Adrenal gland (tissue), 5 donors: ENCODE data around the gene LCAT.

Experiments used
- POLR2A ChIP-seq, 2 donors: fragments of 450-650 bp; IDR thresholded peaks; one replicate each; pipeline ENCODE4 v1.6.1; 2017; ENCODE audit warnings: antibody characterized with exemption in 2 of 2, mild to moderate bottlenecking in 2 of 2, moderate library complexity in 1 of 2
- TF ChIP-seq, protein P1 (sequence below), 6 experiments: fragments of 450-650 bp in 4 of 6; fragments of 200-600 bp in 2 of 6; sonication (generic) in 1 of 6; IDR thresholded peaks; 1 replicate in 5 of 6; 2 replicates in 1 of 6; pipeline versions ENCODE4 v1.5.1 to v1.8.0; 2016 to 2021; ENCODE audit warnings: antibody characterized with exemption in 6 of 6, mild to moderate bottlenecking in 2 of 6, moderate library complexity in 1 of 6
- donor health status: DM: no; HTN: no; CAD: no.

DNA sequence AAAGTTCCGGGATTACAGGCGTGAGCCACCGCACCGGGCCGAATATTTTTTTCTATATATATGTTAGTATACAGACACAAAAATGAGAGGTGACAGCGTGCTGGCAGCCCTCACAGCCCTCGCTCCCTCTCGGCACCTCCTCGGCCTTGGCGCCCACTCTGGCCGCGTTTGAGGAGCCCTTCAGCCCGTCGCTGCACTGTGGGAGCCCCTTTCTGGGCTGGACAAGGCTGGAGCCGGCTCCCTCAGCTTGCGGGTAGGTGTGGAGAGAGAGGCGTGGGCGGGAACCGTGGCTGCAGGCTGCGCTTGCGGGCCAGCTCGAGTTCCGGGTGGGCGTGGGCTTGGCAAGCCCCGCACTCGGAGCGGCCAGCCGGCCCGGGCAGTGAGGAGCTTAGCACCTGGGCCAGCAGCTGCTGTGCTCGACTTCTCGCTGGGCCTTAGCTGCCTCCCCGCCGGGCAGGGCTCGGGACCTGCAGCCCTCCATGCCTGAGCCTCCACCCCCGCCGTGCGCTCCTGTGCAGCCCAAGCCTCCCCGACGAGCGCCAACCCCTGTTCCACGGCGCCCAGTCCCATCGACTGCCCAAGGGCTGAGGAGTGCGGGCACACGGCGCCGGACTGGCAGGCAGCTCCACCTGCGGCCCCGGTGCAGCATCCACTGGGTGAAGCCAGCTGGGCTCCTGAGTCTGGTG is 38.2 kb upstream of the LCAT start:
- TF ChIP-seq, protein P1, sequence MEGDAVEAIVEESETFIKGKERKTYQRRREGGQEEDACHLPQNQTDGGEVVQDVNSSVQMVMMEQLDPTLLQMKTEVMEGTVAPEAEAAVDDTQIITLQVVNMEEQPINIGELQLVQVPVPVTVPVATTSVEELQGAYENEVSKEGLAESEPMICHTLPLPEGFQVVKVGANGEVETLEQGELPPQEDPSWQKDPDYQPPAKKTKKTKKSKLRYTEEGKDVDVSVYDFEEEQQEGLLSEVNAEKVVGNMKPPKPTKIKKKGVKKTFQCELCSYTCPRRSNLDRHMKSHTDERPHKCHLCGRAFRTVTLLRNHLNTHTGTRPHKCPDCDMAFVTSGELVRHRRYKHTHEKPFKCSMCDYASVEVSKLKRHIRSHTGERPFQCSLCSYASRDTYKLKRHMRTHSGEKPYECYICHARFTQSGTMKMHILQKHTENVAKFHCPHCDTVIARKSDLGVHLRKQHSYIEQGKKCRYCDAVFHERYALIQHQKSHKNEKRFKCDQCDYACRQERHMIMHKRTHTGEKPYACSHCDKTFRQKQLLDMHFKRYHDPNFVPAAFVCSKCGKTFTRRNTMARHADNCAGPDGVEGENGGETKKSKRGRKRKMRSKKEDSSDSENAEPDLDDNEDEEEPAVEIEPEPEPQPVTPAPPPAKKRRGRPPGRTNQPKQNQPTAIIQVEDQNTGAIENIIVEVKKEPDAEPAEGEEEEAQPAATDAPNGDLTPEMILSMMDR (IDR thresholded peaks at IDR 0.05), result no peak
- no peak for TF ChIP-seq POLR2A (IDR thresholded peaks at IDR 0.05)
